Stimulated activated CD8-positive, alpha-beta memory T cell treated with anti-CD3 and anti-CD28 coated beads, Interleukin-12 subunit alpha, Interleukin-12 subunit beta, amount 100 ng/mL, for 24 hours (primary cell): ENCODE measurements around the gene FEN1.

Source experiments
- DNase-seq: peaks from one replicate; pipeline ENCODE4 v3.0.0-alpha.2; 2020; ENCODE audit errors: extremely low read depth

The FEN1 gene

GRCh38 chr11:61795459-61795858 is 2.7 kb downstream of the FEN1 start:
- no peak for DNase-seq

GRCh38 chr11:61795876-61796526 is 3.3 kb downstream of the FEN1 start:
- no peak for DNase-seq

- DNase-seq: no peak
Measured at GRCh38 chr11:61797263-61797944, 4.7 kb downstream of the FEN1 start.

- DNase-seq: no peak
Measured at GRCh38 chr11:61799665-61800284, 7.1 kb downstream of the FEN1 start.

GRCh38 chr11:61800331-61801281 is 7.9 kb downstream of the FEN1 start:
- DNase-seq: no peak

- no peak for DNase-seq
Measured at GRCh38 chr11:61802605-61803004, 9.9 kb downstream of the FEN1 start.

- no peak for DNase-seq
Measured at GRCh38 chr11:61803889-61804647, 11.4 kb downstream of the FEN1 start.

- DNase-seq: no peak
Measured at GRCh38 chr11:61805146-61805545, 12.4 kb downstream of the FEN1 start.

GRCh38 chr11:61806785-61807184 is 14.1 kb downstream of the FEN1 start:
- DNase-seq: no peak

- no peak for DNase-seq
Measured at GRCh38 chr11:61810671-61811175, 18.0 kb downstream of the FEN1 start.

GRCh38 chr11:61811831-61812230 is 19.1 kb downstream of the FEN1 start:
- DNase-seq: no peak

- DNase-seq: no peak
Measured at GRCh38 chr11:61812736-61813411, 20.2 kb downstream of the FEN1 start.

GRCh38 chr11:61814247-61814957 is 21.7 kb downstream of the FEN1 start:
- DNase-seq: no peak

GRCh38 chr11:61814958-61815789 is 22.5 kb downstream of the FEN1 start:
- no peak for DNase-seq

GRCh38 chr11:61815790-61816735 is 23.4 kb downstream of the FEN1 start:
- DNase-seq: no peak

GRCh38 chr11:61816736-61817455 is 24.2 kb downstream of the FEN1 start, which contains the start of gene FADS1:
TSS of gene FADS1 (minus strand) at chr11:61817003. CDS start at chr11:61816929, 74 bp downstream.
- peak; percentile 54 for DNase-seq
